Measurements from ENCODE around the gene NFE2L3.
"Not testable (repeated sequence)": the region's sequence is repeated elsewhere in the genome, so short reads cannot be mapped to it uniquely, and the experiment has no call there.

Gene NFE2L3

DNA sequence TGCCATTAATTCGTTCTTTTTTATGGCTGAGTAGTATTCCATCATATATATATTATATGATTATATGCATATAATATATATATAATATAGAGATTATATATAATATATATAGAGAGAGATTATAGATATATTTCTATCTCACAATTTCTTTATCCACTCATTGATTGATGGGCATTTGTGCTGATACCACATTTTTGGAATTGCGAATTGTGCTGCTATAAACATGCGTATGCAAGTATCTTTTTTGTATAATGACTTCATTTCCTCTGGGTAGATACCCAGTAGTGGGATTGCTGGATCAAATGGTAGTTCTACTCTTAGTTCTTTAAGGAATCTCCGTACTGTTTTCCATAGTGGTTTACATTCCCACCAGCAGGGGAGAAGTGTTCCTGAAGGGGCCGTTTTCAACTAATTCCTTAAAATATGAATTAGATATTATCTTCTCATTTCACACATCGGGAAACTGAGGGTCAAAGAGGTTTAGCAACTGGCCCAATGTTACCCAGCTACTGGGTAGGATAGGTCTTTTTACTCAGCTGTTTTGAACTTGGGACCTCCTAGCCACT, 16.5 kb downstream of the NFE2L3 start:
- no peak for DNase-seq

DNA sequence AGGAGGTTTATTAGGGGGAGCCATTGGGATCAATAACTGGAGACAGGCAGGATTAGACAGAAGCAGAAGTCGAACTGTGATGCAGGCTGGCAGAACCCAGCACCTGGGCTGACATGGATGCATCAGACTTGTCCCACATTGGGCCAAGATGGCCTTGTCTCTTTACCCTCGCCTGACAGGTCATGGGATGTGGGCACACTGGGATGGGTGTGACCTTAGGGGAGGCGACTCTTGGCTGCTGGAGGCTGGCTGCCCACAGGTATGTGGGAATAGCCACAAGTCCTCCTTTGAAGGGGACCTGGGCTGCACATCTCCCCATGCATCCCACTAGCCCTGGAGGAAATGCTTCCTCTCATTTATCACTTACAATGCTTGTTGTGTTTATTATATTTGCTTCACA, 17.3 kb downstream of the NFE2L3 start:
- DNase-seq: no peak

- DNase-seq: no peak
Observed at GRCh38 chr7:26170663-26171062, 18.7 kb downstream of the NFE2L3 start.

GRCh38 chr7:26171601-26172000, 19.6 kb downstream of the NFE2L3 start:
- DNase-seq: no peak

DNA sequence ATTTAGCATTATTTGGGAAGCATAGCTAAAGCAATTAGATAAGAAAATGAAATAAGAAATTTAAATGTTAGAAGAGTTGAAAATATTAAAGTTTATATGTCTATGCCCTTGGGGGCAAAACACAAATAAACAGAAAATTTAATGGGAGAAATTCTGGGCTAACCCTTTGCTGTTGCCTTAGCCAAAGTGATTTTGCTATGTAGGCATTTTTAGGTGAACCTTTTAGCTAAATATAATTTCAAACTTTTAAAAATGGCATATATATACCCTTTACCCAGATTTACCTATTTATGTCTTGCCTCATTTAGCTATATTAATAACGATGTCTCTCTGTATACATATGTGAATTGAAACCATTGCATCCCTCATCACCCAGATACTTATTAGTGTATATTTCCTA, 20.1 kb downstream of the NFE2L3 start:
- no peak for DNase-seq

GRCh38 chr7:26175903-26176302, 23.9 kb downstream of the NFE2L3 start:
- DNase-seq: not testable (repeated sequence)

DNA sequence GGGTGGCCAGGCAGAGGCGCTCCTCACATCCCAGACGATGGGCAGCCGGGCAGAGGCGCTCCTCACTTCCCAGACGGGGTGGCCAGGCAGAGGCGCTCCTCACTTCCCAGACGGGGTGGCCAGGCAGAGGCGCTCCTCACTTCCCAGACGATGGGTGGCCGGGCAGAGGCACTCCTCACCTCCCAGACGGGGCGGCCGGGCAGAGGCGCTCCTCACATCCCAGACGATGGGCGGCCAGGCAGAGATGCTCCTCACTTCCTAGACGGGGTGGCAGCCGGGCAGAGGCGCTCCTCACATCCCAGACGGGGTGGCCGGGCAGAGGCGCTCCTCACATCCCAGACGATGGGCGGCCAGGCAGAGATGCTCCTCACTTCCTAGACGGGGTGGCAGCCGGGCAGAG, 24.7 kb downstream of the NFE2L3 start:
- not testable (repeated sequence) for DNase-seq

DNA sequence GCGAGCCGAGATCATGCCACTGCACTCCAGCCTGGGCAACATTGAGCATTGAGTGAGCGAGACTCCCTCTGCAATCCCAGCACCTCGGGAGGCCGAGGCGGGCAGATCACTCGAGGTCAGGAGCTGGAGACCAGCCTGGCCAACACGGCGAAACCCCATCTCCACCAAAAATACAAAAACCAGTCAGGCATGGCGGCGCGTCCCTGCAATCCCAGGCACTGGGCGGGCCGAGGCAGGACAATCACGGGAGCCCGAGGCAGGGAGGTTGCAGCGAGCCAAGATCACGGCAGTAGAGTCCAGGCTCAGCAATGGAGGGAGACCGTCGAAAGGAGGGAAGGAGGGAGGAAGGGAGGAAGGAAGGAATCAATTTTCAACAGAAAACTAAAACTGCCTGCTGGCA, 25.3 kb downstream of the NFE2L3 start:
- not testable (repeated sequence) for DNase-seq

GRCh38 chr7:26178272-26178960, 26.4 kb downstream of the NFE2L3 start:
- no peak for DNase-seq

DNA sequence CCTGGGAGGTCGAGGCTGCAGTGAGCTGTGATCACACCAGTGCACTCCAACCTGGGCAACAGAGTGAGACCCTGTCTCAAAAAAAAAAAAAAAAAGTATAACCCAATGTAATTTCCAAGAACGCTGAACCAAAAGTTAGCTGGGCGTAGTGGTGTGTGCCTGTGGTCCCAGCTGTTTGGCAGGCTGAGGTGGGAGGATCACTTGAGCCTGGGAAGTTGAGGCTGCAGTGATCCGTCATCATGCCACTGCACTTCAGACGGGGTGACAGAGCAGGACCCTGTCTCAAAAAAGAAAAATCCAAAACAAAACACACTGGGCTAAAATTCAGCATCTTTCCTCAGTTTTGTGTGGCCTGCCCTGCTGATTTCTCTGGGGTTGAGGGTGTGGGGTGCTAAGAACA, 27.4 kb downstream of the NFE2L3 start:
- DNase-seq: no peak

DNA sequence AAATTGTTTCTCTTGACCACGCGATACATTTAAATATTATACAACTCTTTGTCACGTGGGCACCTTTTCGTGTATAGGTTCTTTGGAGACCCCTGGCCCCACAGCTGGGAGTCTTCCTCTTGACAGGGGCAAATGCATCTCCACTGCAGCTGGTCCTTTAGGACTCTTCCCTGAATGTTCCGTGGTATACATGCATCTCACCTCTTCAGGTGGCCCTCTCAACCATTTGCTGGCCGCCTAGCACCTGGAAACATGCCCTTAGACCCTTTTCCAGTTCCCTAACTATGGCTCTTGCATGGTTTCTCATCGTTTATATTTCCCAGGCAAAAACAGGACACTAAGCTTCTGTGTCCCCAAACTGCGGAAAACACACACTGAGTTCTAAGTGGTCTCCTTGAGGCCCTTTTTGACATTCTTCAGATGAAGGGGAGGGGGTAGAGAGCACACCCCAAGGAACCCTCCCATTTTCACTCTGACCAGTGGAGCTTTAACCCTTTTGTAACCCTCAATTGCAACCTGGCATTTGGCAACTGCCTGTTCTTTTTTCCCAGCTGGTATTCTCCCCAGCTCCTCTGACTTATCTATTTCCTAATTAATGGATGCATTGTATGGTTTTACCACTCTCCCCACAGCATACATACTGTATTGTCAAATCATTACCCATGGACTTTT, 28.0 kb downstream of the NFE2L3 start:
- no peak for DNase-seq

GRCh38 chr7:26180792-26181198, 28.8 kb downstream of the NFE2L3 start:
- no peak for DNase-seq

- no peak for DNase-seq
Observed at GRCh38 chr7:26181474-26182227, 29.7 kb downstream of the NFE2L3 start.

DNA sequence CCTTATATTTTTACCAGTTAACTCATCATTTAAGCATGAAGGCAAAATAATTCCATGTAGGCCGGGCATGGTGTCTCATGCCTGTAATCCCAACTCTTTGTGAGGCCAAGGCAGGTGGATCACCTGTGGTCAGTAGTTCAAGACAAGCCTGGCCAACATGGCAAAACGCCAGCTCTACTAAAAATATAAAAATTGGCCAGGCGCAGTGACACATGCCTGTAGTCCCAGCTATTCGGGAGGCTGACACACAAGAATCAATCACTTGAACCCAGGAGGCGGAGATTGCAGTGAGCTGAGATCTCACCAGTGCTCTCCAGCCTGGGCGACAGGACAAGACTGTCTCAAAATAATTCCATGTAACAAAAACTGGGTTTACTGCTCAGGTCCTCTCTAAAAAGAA, 30.3 kb downstream of the NFE2L3 start:
- DNase-seq: no peak

- no peak for DNase-seq
Observed at GRCh38 chr7:26182706-26183105, 30.7 kb downstream of the NFE2L3 start.

- DNase-seq: no peak
Observed at GRCh38 chr7:26183545-26184280, 31.7 kb downstream of the NFE2L3 start.

- DNase-seq: not testable (repeated sequence)
Observed at GRCh38 chr7:26184281-26185101, 32.5 kb downstream of the NFE2L3 start.

DNA sequence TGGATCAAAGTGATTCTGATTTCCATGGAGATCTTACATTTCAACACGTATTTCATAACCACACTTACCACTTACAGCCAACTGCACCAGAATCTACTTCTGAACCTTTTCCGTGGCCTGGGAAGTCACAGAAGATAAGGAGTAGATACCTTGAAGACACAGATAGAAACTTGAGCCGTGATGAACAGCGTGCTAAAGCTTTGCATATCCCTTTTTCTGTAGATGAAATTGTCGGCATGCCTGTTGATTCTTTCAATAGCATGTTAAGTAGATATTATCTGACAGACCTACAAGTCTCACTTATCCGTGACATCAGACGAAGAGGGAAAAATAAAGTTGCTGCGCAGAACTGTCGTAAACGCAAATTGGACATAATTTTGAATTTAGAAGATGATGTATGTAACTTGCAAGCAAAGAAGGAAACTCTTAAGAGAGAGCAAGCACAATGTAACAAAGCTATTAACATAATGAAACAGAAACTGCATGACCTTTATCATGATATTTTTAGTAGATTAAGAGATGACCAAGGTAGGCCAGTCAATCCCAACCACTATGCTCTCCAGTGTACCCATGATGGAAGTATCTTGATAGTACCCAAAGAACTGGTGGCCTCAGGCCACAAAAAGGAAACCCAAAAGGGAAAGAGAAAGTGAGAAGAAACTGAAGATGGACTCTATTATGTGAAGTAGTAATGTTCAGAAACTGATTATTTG, 33.3 kb downstream of the NFE2L3 start:
- no peak for DNase-seq

DNA sequence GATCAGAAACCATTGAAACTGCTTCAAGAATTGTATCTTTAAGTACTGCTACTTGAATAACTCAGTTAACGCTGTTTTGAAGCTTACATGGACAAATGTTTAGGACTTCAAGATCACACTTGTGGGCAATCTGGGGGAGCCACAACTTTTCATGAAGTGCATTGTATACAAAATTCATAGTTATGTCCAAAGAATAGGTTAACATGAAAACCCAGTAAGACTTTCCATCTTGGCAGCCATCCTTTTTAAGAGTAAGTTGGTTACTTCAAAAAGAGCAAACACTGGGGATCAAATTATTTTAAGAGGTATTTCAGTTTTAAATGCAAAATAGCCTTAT, 33.8 kb downstream of the NFE2L3 start:
- DNase-seq: no peak

GRCh38 chr7:26186364-26187311, 34.6 kb downstream of the NFE2L3 start:
- DNase-seq: no peak
